ENCODE data around the gene CPB2. TPM values are rescaled to one million over a fixed set of nuclear protein-coding genes. Genes with fewer than 3 reads are reported as not detected.

The CPB2 gene
- total RNA-seq, 2 donors from 2014 or later, result not detected

- no peaks in the 10 kb centered on the region for H3K9me3 ChIP-seq (ENCODE audit: control insufficient read depth, low read length)
- Mint-ChIP-seq H3K4me1 (peaks cover 11% of the 10 kb centered on the region), H3K36me3 (ENCODE audit: low read depth) (peaks cover 15% of the 10 kb centered on the region), H3K4me3 (no peak overlapping the region), H3K9me3 (no peaks in the 10 kb centered on the region), H3K27ac (no peak overlapping the region), H3K27me3 (ENCODE audit: insufficient read depth) (no peaks in the 10 kb centered on the region)
- DNase-seq, result no peak
- H3K9ac ChIP-seq (ENCODE audit: extremely low read depth, low read length, poor library complexity, severe bottlenecking), result no peak overlapping the region
- no peak overlapping the region for H3K4me3 ChIP-seq (ENCODE audit: low read length)
- no peaks in the 10 kb centered on the region for H3K27me3 ChIP-seq (ENCODE audit: control insufficient read depth, insufficient read depth, low read length, poor library complexity, severe bottlenecking)
- peaks cover 24% of the 10 kb centered on the region for H3K36me3 ChIP-seq (ENCODE audit: control insufficient read depth, insufficient read depth, low read length)
- WGBS, 2 experiments (ENCODE audit: insufficient coverage in 1 of 2, insufficient read length in 1 of 2), result 94% methylated on average over 2 of the region's 2 CpGs; no CpG with 5 or more reads in 1 of the 2 experiments
- H3K27ac ChIP-seq (ENCODE audit: low read depth, low read length), result no peak overlapping the region
- TF ChIP-seq CTCF (conservative IDR thresholded peaks at IDR 0.05), result no peak
- peaks cover 8% of the 10 kb centered on the region for H3K4me1 ChIP-seq (ENCODE audit: control insufficient read depth, insufficient read depth, low read length)
Observed at GRCh38 chr13:46022481-46022880, 82.4 kb downstream of the CPB2 start.

- no peaks in the 10 kb centered on the region for H3K4me1 ChIP-seq (ENCODE audit: control insufficient read depth, insufficient read depth, low read length)
- DNase-seq, result no peak
- no peak overlapping the region for H3K4me3 ChIP-seq (ENCODE audit: low read length)
- no peak overlapping the region for H3K27ac ChIP-seq (ENCODE audit: low read depth, low read length)
- H3K36me3 Mint-ChIP-seq (ENCODE audit: low read depth), result peaks cover 22% of the 10 kb centered on the region
- no peak for TF ChIP-seq CTCF (conservative IDR thresholded peaks at IDR 0.05)
- H3K4me1 Mint-ChIP-seq, result no peaks in the 10 kb centered on the region
- H3K27ac Mint-ChIP-seq, result no peak overlapping the region
- H3K9ac ChIP-seq (ENCODE audit: extremely low read depth, low read length, poor library complexity, severe bottlenecking), result no peak overlapping the region
- no peaks in the 10 kb centered on the region for H3K9me3 ChIP-seq (ENCODE audit: control insufficient read depth, low read length)
- no peaks in the 10 kb centered on the region for H3K27me3 Mint-ChIP-seq (ENCODE audit: insufficient read depth)
- H3K36me3 ChIP-seq (ENCODE audit: control insufficient read depth, insufficient read depth, low read length), result peaks cover 62% of the 10 kb centered on the region
- H3K9me3 Mint-ChIP-seq, result no peaks in the 10 kb centered on the region
- H3K4me3 Mint-ChIP-seq, result no peak overlapping the region
- H3K27me3 ChIP-seq (ENCODE audit: control insufficient read depth, insufficient read depth, low read length, poor library complexity, severe bottlenecking), result no peaks in the 10 kb centered on the region
Observed at GRCh38 chr13:46016216-46016615, 88.6 kb downstream of the CPB2 start.

- Mint-ChIP-seq H3K4me1 (no peaks in the 10 kb centered on the region), H3K27ac (no peak overlapping the region), H3K36me3 (ENCODE audit: low read depth) (peaks cover 24% of the 10 kb centered on the region), H3K4me3 (no peak overlapping the region), H3K27me3 (ENCODE audit: insufficient read depth) (no peaks in the 10 kb centered on the region), H3K9me3 (no peaks in the 10 kb centered on the region)
- WGBS, 2 experiments (ENCODE audit: insufficient coverage in 1 of 2, insufficient read length in 1 of 2), result 94 to 100% methylated on average over 2 to 3 of the region's 3 CpGs
- Histone ChIP-seq H3K4me3 (ENCODE audit: low read length) (no peak overlapping the region), H3K27me3 (ENCODE audit: control insufficient read depth, insufficient read depth, low read length, poor library complexity, severe bottlenecking) (no peaks in the 10 kb centered on the region), H3K4me1 (ENCODE audit: control insufficient read depth, insufficient read depth, low read length) (no peaks in the 10 kb centered on the region), H3K36me3 (ENCODE audit: control insufficient read depth, insufficient read depth, low read length) (peaks cover 66% of the 10 kb centered on the region), H3K27ac (ENCODE audit: low read depth, low read length) (no peak overlapping the region), H3K9me3 (ENCODE audit: control insufficient read depth, low read length) (no peaks in the 10 kb centered on the region), H3K9ac (ENCODE audit: extremely low read depth, low read length, poor library complexity, severe bottlenecking) (no peak overlapping the region)
- no peak for DNase-seq
- no peak for TF ChIP-seq CTCF (conservative IDR thresholded peaks at IDR 0.05)
Observed at GRCh38 chr13:46015366-46015765, 89.5 kb downstream of the CPB2 start.
